AG10803 (cell line): Measurements from ENCODE around the gene PEX12.
"Not testable (repeated sequence)": the region's sequence is repeated elsewhere in the genome, so short reads cannot be mapped to it uniquely, and the experiment has no call there.

Experiments used
- DNase-seq: peaks from one replicate; pipeline ENCODE4 v3.0.0; 2010; ENCODE audit warnings: low read depth
- H3K4me3 ChIP-seq: 2 replicates; pipeline ENCODE4 v1.5.1; 2011; ENCODE audit warnings: mild to moderate bottlenecking, low read length, control low read depth
- TF ChIP-seq, protein P1 (sequence below): conservative IDR thresholded peaks from 2 replicates; pipeline ENCODE4 v1.5.1; 2011; ENCODE audit warnings: mild to moderate bottlenecking, low read length, control low read depth, inconsistent platforms

PEX12 gene

DNA sequence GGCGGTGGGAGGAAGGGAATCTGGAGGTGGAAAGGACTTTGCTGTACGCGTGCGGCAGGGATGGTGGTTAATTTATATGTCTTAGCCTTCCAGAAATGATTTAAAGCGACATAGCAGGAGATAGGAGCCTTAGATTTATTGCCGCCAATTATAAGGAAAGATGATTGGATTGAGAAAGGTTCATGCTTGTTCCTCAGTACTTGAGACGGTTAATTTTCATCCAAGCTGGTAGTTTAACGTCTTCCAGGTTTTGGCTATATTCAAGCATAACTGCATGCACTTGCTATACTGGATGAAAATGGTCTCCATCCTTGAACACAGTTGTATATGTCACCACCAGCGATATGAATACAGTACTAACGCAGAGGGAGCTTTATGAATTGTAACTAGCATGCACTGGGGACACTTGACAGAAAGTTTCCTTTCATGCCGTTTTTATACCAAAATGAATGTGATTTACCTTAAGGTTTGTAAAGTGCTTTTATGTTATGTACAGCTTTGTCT lies 610 bp upstream of the PEX12 start:
- no peak for DNase-seq
- H3K4me3 ChIP-seq: peak overlapping the region; percentile 93
- TF ChIP-seq, protein P1, sequence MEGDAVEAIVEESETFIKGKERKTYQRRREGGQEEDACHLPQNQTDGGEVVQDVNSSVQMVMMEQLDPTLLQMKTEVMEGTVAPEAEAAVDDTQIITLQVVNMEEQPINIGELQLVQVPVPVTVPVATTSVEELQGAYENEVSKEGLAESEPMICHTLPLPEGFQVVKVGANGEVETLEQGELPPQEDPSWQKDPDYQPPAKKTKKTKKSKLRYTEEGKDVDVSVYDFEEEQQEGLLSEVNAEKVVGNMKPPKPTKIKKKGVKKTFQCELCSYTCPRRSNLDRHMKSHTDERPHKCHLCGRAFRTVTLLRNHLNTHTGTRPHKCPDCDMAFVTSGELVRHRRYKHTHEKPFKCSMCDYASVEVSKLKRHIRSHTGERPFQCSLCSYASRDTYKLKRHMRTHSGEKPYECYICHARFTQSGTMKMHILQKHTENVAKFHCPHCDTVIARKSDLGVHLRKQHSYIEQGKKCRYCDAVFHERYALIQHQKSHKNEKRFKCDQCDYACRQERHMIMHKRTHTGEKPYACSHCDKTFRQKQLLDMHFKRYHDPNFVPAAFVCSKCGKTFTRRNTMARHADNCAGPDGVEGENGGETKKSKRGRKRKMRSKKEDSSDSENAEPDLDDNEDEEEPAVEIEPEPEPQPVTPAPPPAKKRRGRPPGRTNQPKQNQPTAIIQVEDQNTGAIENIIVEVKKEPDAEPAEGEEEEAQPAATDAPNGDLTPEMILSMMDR: no peak

DNA sequence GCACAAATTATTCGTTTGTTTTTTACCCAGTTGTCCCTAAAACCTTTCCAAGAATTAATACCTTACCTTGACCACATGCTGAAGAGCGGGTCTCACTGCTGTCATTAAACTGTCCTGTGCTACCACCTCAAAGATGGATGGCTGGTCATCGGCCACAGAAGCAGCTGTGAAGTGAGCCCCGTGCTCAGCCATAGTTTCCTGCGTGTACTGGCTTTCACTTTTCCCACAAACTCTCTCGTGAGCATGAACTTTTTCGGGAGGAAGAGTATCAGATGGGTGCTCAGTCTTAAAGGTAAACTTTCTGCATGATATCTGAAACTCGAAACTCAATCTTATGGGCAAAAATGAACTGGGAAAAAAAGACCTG lies 558 bp downstream of the PEX12 start:
- DNase-seq: peak; percentile 10
- peak overlapping the region; percentile 93 for H3K4me3 ChIP-seq
- TF ChIP-seq, protein P1: no peak

DNA sequence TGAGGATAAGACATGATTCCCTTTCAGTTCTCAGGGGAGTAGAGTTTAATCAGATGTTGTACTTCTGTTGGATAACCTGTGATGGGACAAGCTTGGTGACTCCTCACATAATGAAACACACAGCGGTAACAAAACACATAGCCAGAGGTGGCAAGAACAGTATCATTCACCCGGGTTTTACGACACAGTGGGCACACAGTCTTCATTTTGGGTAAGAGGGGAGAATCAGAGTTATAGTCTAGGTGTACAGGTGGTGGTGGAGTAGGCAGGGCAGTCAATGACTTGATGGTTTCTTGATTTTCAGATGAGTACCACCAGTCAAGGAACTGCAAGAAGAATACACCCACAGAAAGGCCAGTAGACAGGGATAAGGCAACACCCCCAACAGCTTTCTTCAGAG lies 2.6 kb downstream of the PEX12 start:
- DNase-seq: no peak
- no peak overlapping the region for H3K4me3 ChIP-seq
- TF ChIP-seq, protein P1: no peak

DNA sequence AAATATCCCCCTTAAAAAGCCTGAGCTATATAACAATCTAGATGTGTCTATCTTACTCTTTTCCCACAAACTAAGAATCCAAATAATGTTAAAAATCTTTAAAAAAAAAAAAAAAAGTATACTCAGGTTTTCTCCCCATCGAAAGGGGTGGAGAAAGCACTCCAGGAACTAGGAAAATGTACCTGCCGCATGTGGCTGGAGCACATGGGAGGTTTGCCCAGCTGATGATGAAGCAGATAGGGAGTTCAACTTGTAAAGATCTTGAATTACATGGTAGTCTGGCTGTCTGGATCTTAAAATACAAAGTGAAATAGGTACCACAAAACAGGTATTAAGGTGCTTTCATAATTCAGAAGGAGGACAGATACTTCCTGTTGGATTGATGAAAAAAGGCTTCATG lies 9.0 kb downstream of the PEX12 start:
- no peak overlapping the region for H3K4me3 ChIP-seq
- no peak for DNase-seq
- TF ChIP-seq, protein P1: no peak

DNA sequence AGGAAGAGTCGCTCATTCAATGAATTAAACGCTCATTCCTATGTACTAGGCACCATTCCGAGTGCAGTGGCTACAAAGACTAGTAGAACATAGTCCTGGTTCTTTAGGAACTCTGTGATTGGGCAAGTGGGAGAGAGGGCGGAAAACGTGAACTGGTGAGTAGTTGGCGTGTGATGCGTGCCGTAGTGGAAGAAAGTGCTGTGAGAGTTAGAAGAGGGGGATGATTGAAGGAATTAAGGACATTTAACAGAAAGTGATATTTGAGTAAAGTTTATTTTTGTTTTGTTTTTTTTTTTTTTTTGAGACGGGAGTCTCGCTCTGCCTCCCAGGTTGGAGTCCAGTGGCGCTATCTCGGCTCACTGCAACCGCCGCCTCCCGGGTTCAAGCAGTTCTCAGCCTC lies 9.8 kb downstream of the PEX12 start:
- peak; percentile 40 for DNase-seq
- TF ChIP-seq, protein P1: no peak
- peak overlapping the region; percentile 97 for H3K4me3 ChIP-seq

DNA sequence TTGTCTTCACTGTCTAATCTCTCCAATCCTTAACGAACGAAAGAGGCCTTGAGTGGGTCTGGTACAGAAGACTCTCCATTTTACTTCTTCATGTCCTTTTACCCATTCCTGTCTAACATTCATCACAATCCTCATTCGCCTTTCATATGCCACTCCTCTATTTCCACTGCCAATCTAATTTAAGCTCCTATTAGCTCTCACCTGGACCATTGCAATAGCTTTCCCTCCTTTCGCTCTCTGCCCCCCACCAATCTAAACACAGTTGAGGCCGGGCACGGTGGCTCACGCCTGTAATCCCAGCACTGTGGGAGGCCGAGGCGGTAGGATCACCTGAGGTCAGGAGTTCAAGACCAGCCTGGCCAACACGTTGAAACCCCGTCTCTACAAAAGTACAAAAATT lies 11.4 kb downstream of the PEX12 start:
- TF ChIP-seq, protein P1: no peak
- DNase-seq: no peak
- peak overlapping the region; percentile 97 for H3K4me3 ChIP-seq

DNA sequence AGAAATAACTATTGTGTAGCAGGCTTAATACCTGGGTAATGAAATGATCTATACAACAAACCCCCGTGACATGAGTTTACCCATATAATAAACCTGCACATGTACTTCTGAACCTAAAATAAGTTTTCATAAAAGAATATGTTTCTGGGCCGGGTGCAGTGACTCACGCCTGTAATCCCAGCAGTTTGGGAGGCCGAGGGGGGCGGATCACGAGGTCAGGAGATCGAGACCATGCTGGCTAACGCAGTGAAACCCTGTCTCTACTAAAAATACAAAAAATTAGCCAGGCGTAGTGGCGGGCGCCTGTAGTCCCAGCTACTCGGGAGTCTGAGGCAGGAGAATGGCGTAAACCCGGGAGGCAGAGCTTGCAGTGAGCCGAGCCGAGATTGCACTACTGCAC lies 15.2 kb downstream of the PEX12 start:
- not testable (repeated sequence) for H3K4me3 ChIP-seq, DNase-seq

DNA sequence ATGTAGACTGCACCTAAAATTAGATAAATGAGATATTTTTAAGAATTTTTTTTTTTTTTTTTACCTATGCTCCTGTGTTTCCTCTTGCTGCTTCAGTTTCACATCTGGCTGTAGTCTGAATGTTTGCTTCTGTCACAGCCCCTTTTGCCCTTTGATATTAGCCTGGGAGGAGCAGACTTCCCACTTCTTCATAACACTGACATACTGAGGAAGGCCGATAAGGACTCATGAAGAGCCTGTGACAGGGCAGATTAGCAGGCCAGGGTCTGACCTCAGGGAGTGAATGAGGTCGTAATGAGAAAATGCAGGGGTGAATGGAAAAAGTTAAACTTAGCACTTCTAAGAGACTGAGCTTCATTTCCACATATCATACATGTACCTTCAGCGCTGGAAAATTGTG lies 17.7 kb downstream of the PEX12 start, which contains the start of gene SLFN14:
TSS of gene SLFN14 (minus strand) at position 117 of the 400 bp plus-strand sequence. CDS start 2,757 bp downstream, outside the sequence.
- DNase-seq: no peak
- H3K4me3 ChIP-seq: no peak within 1 kb of the TSS
- TF ChIP-seq, protein P1: no peak
